SK-N-SH (cell line): ENCODE measurements around the gene AUTS2. TPM values are rescaled to one million over a fixed set of nuclear protein-coding genes. Genes with fewer than 3 reads are reported as not detected.
A peak's percentile ranks its signal among the peaks of the same experiment; 100 is the strongest.

ENCODE experiments used
- CTCF ChIA-PET: fragments of 300-600, 350-600 bp; formaldehyde crosslinking; extraction: SDS; loops from one replicate; lab custom pipeline; 2021; lab: Yijun Ruan, JAX
- POLR2A ChIA-PET: fragments of 350-600 bp; sonication (Branson Sonifier 250); formaldehyde crosslinking; extraction: SDS; loops from one replicate; lab custom pipeline; 2020; ENCODE audit warnings: antibody characterized with exemption, inconsistent platforms; lab: Yijun Ruan, JAX
- DNase-seq: peaks from one replicate; pipeline ENCODE4 v3.0.0; 2012
- H2AFZ ChIP-seq: fragments of 200-600 bp; sonication (generic); 2 replicates; pipeline ENCODE4 v1.8.1; 2016; ENCODE audit warnings: antibody characterized with exemption, mild to moderate bottlenecking, low read depth
- H3F3A ChIP-seq: fragments of 200-600 bp; sonication (generic); replicated peaks from 2 replicates; pipeline ENCODE3; 2016; ENCODE audit warnings: antibody characterized with exemption, mild to moderate bottlenecking; ENCODE audit not compliant: insufficient read depth
- H3K27ac ChIP-seq, 2 experiments: fragments of 200-500 bp in 1 of 2; fragments of 200-600 bp in 1 of 2; sonication (Bioruptor generic) in 1 of 2; sonication (generic), shearing (Covaris generic) in 1 of 2; 2 replicates each; pipeline versions ENCODE4 v1.5.1 to v1.6.1; 2014 to 2016; ENCODE audit warnings: low read depth in 2 of 2, inconsistent platforms in 1 of 2, low read length in 1 of 2, mild to moderate bottlenecking in 1 of 2, mixed read lengths in 1 of 2
- H3K27me3 ChIP-seq: fragments of 200-600 bp; sonication (generic), shearing (Covaris generic); 2 replicates; pipeline ENCODE4 v1.6.1; 2016; ENCODE audit warnings: mixed run types; ENCODE audit not compliant: insufficient read depth
- H3K36me3 ChIP-seq, 2 experiments: fragments of 200-500 bp in 1 of 2; fragments of 200-600 bp in 1 of 2; sonication (Bioruptor generic) in 1 of 2; sonication (generic) in 1 of 2; replicated peaks in 1 of 2; 2 replicates each; pipeline versions ENCODE3 to v1.5.1; 2014 to 2016; ENCODE audit warnings: low read length in 1 of 2, mild to moderate bottlenecking in 1 of 2; ENCODE audit not compliant: insufficient read depth in 2 of 2, control insufficient read depth in 1 of 2
- H3K4me1 ChIP-seq, 2 experiments: fragments of 200-500 bp in 1 of 2; fragments of 200-600 bp in 1 of 2; sonication (Bioruptor generic) in 1 of 2; sonication (generic), shearing (Covaris generic) in 1 of 2; 2 replicates each; pipeline versions ENCODE4 v1.5.1 to v1.6.1; 2014 to 2016; ENCODE audit warnings: low read depth in 1 of 2, low read length in 1 of 2, mixed run types in 1 of 2; ENCODE audit not compliant: insufficient read depth in 2 of 2, control insufficient read depth in 1 of 2
- H3K4me2 ChIP-seq: fragments of 200-600 bp; sonication (generic), shearing (Covaris generic); 2 replicates; pipeline ENCODE4 v1.6.1; 2017; ENCODE audit warnings: mixed run types
- H3K4me3 ChIP-seq, 2 experiments: fragments of 200-500 bp in 1 of 2; fragments of 200-600 bp in 1 of 2; sonication (Bioruptor generic) in 1 of 2; sonication (generic), shearing (Covaris generic) in 1 of 2; 2 replicates each; pipeline versions ENCODE4 v1.5.1 to v1.8.1; 2014 to 2016; ENCODE audit warnings: low read depth in 2 of 2, inconsistent platforms in 1 of 2, low read length in 1 of 2, mild to moderate bottlenecking in 1 of 2, mixed read lengths in 1 of 2, moderate library complexity in 1 of 2
- H3K79me2 ChIP-seq: fragments of 200-600 bp; sonication (generic); 2 replicates; pipeline ENCODE4 v1.8.1; 2017; ENCODE audit warnings: mild to moderate bottlenecking; ENCODE audit not compliant: insufficient read depth
- H3K9ac ChIP-seq: fragments of 200-600 bp; sonication (generic); 2 replicates; pipeline ENCODE4 v1.6.1; 2017; ENCODE audit warnings: mixed run types
- H3K9me2 ChIP-seq: fragments of 200-600 bp; sonication (generic); 2 replicates; pipeline ENCODE4 v1.6.1; 2017; ENCODE audit warnings: mixed run types
- H3K9me3 ChIP-seq: fragments of 200-600 bp; sonication (generic); 2 replicates; pipeline ENCODE4 v1.6.1; 2017; ENCODE audit warnings: mixed run types, mild to moderate bottlenecking, moderate library complexity
- H4K20me1 ChIP-seq: fragments of 200-600 bp; sonication (generic); 2 replicates; pipeline ENCODE4 v1.6.1; 2017; ENCODE audit warnings: mild to moderate bottlenecking, mixed run types; ENCODE audit not compliant: insufficient read depth
- EP300 ChIP-seq, 2 experiments: IDR thresholded peaks; 2 replicates each; pipeline versions ENCODE4 v1.4.0 to v1.6.1; 2012; ENCODE audit warnings: borderline replicate concordance in 1 of 2, low read depth in 1 of 2, low read length in 1 of 2
- FOXM1 ChIP-seq: IDR thresholded peaks from 2 replicates; pipeline ENCODE4 v1.4.0; 2012; ENCODE audit warnings: low read depth, mild to moderate bottlenecking
- JUND ChIP-seq: IDR thresholded peaks from 2 replicates; pipeline ENCODE4 v1.4.0; 2012
- MEF2A ChIP-seq: IDR thresholded peaks from 2 replicates; pipeline ENCODE4 v1.4.0; 2012; ENCODE audit warnings: low read depth, borderline replicate concordance
- MXI1 ChIP-seq: IDR thresholded peaks from 2 replicates; pipeline ENCODE4 v1.6.1; 2012; ENCODE audit warnings: mild to moderate bottlenecking, low read depth, low read length, improper control_type of control experiment
- PBX3 ChIP-seq: IDR thresholded peaks from 2 replicates; pipeline ENCODE4; 2012
- REST ChIP-seq: IDR thresholded peaks from 2 replicates; pipeline ENCODE4 v1.6.1; 2012; ENCODE audit warnings: mild to moderate bottlenecking, low read depth, low read length, moderate library complexity
- SMC3 ChIP-seq: IDR thresholded peaks from 2 replicates; pipeline ENCODE4 v1.6.1; 2012; ENCODE audit warnings: low read depth, low read length, improper control_type of control experiment
- TAF1 ChIP-seq: IDR thresholded peaks from 2 replicates; pipeline ENCODE4 v1.6.1; 2012; ENCODE audit warnings: low read depth, mild to moderate bottlenecking, low read length, moderate library complexity, borderline replicate concordance
- TCF12 ChIP-seq: IDR thresholded peaks from 2 replicates; pipeline ENCODE4 v1.4.0; 2012
- WGBS: methylation state at CpG from one replicate; pipeline ENCODE4 v1.1.6; 2017; ENCODE audit warnings: low lambda C conversion rate; 5-methylcytosine and 5-hydroxymethylcytosine counted together
- polyA plus RNA-seq, 3 experiments: library from polyadenylated mRNA; depleted of rRNA; stranded (reverse); fragments of >200 nt; gene quantifications; 2 replicates each; pipeline ENCODE4 v1.2.3, GENCODE V29; 2012

The AUTS2 gene
- polyA plus RNA-seq, 1 of the 3 experiments (the other 2 are of a cell fraction), result 15.6 TPM

DNA sequence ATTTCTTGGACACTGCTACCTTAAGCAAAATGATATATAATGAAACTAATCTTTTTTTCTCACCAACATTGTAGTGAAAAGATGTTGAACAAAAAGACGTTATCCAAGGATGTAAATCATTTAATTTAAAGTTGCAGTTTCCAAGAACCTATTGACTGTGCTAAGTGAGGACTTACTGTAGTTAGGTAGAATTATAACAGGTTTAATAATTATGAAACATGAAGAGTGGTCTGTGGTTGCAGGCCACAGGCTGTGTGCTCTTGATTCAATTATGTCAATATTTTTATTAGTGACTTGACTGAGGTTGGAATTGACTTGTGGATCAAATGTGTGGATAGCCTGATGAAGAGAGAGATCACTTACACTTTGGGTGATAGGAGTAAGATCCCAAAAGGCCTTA lies 478.1 kb downstream of the AUTS2 start:
- Histone ChIP-seq H3K27me3 (no peaks in the 10 kb centered on the region), H3K27ac (peak overlapping the region in 1 of 2 experiments; percentile 29; a peak in 2 of 4 replicates), H3K4me2 (no peak overlapping the region), H3K36me3 (no peaks in the 10 kb centered on the region), H3K9me3 (no peaks in the 10 kb centered on the region), H3K9ac (no peak overlapping the region), H3K9me2 (no peaks in the 10 kb centered on the region), H3K4me3 (no peak overlapping the region), H3K4me1 (peaks cover 0 to 26% of the 10 kb centered on the region in 2 experiments; a peak in 2 of 4 replicates), H3F3A (no peaks in the 10 kb centered on the region), H2AFZ (no peak overlapping the region), H4K20me1 (no peaks in the 10 kb centered on the region), H3K79me2 (no peaks in the 10 kb centered on the region)
- ChIA-PET POLR2A (no interaction called here), CTCF (no interaction called here)
- TF ChIP-seq FOXM1, result no peak
- no peak for TF ChIP-seq EP300 (IDR thresholded peaks at IDR 0.05; ENCODE audit: borderline replicate concordance in 1 of 2, low read depth in 1 of 2, low read length in 1 of 2)
- 77% methylated on average over 1 of the region's 1 CpG for WGBS
- DNase-seq, result no peak

- Histone ChIP-seq H3F3A (no peaks in the 10 kb centered on the region), H3K4me3 (no peak overlapping the region), H3K4me1 (peaks cover 0 to under 1% of the 10 kb centered on the region in 2 experiments; a peak in 1 of 4 replicates), H4K20me1 (no peaks in the 10 kb centered on the region), H3K27ac (no peak overlapping the region), H3K79me2 (no peaks in the 10 kb centered on the region), H3K9me2 (no peaks in the 10 kb centered on the region), H2AFZ (no peak overlapping the region), H3K36me3 (peaks cover 0 to 6% of the 10 kb centered on the region in 2 experiments), H3K4me2 (no peak overlapping the region), H3K9ac (no peak overlapping the region), H3K27me3 (no peaks in the 10 kb centered on the region), H3K9me3 (no peaks in the 10 kb centered on the region; the same call in 1 of the 2 replicates)
- WGBS, result 63% methylated on average over 5 of the region's 5 CpGs
- ChIA-PET POLR2A (no interaction called here), CTCF (interaction anchor here (1.0 to 1.5 kb wide), 2 partner anchors 11 to 79 kb away, joined by 4 to 7 read pairs; no protein-coding TSS in a partner anchor)
- TF ChIP-seq SMC3 (no peak), PBX3 (no peak), TCF12 (no peak), MXI1 (no peak), TAF1 (no peak)
- no peak for DNase-seq
Measured at GRCh38 chr7:70082099-70082611, 483.9 kb downstream of the AUTS2 start.

DNA sequence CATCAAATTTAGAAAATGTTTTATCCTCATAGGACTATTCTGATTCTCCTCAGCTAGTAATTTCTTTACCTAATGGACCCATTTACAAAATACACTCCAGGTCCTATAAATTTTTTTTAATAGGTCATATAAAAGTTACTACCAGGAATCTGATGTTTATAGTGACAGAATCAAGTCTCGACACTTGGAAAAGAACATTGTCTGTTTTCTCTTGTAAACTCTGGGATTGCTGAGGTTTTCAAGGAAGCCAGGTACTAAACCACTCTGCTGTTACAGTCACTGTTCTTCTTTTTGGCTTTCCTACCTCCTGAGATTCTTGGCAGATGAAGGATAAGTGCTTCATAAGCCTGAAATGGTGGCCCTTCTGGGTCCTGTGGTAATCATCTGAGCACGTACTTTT lies 493.1 kb downstream of the AUTS2 start:
- Histone ChIP-seq H3K27me3 (no peaks in the 10 kb centered on the region), H3K9ac (no peak overlapping the region), H2AFZ (no peak overlapping the region), H3K79me2 (no peaks in the 10 kb centered on the region), H3K9me2 (no peaks in the 10 kb centered on the region), H4K20me1 (0 out of 2 replicates have a peak, but pooled peaks cover 7% of the 10 kb centered on the region)
- WGBS, result 90% methylated on average over 2 of the region's 2 CpGs
- POLR2A ChIA-PET, result interaction anchor here (1.2 kb wide), 1 partner anchor 22 kb away, joined by 3 read pairs; no protein-coding TSS in a partner anchor
- no peak for DNase-seq
- TF ChIP-seq EP300 (IDR thresholded peaks at IDR 0.05; ENCODE audit: borderline replicate concordance in 1 of 2, low read depth in 1 of 2, low read length in 1 of 2), result no peak
- TF ChIP-seq MXI1, result no peak
- TF ChIP-seq MEF2A, result no peak
- TF ChIP-seq REST, result no peak
- no peak for TF ChIP-seq JUND
- TF ChIP-seq, all 33 proteins: peak for 0
- peaks cover 21% of the 10 kb centered on the region for H3F3A ChIP-seq
- H3K9me3 ChIP-seq, result no peaks in the 10 kb centered on the region; the same call in 1 of the 2 replicates
- H3K4me1 ChIP-seq, result peaks cover 21 to 33% of the 10 kb centered on the region in 2 experiments
- no peak overlapping the region for H3K4me2 ChIP-seq
- CTCF ChIA-PET, result interaction anchor here (1.0 to 2.3 kb wide), 9 partner anchors 9 to 607 kb away, joined by 3 to 10 read pairs (median 4); no protein-coding TSS in a partner anchor
- H3K4me3 ChIP-seq, result no peak overlapping the region
- no peaks in the 10 kb centered on the region for H3K36me3 ChIP-seq
- H3K27ac ChIP-seq, result no peak overlapping the region; a peak in 2 of 4 replicates
